HepG2 (cell line): Measurements from ENCODE around the gene RASD2.

Source experiments
- CHD2 ChIP-seq: IDR thresholded peaks from 2 replicates; pipeline ENCODE4 v1.6.1; 2011; ENCODE audit warnings: low read depth, low read length, improper control_type of control experiment
- EP300 ChIP-seq, 3 experiments: sonication (generic) in 1 of 3; formaldehyde crosslinking in 1 of 3; IDR thresholded peaks; 2 replicates each; pipeline versions ENCODE4 v1.5.1 to v1.6.1; 2011 to 2020; ENCODE audit warnings: low read depth in 2 of 3, low read length in 2 of 3, borderline replicate concordance in 1 of 3, improper control_type of control experiment in 1 of 3, mild to moderate bottlenecking in 1 of 3, missing genetic modification reagents in 1 of 3, moderate library complexity in 1 of 3
- MYC ChIP-seq: sonication (generic); formaldehyde crosslinking; IDR thresholded peaks from 2 replicates; pipeline ENCODE4 v1.9.0; 2021; ENCODE audit warnings: missing genetic modification reagents, borderline replicate concordance
- NR1H2 ChIP-seq: sonication (generic); formaldehyde crosslinking; IDR thresholded peaks from 2 replicates; pipeline ENCODE4 v1.8.1; 2022; ENCODE audit warnings: low read depth, missing genetic modification reagents, borderline replicate concordance
- POLR2AphosphoS5 ChIP-seq: IDR thresholded peaks from 2 replicates; pipeline ENCODE4 v1.6.1; 2012; ENCODE audit warnings: low read depth, low read length
- RBAK ChIP-seq: sonication (generic); formaldehyde crosslinking; IDR thresholded peaks from 2 replicates; pipeline ENCODE4 v1.5.1; 2020; ENCODE audit warnings: mild to moderate bottlenecking, missing genetic modification reagents
- TCF12 ChIP-seq, 2 experiments: fragments of 450-650 bp in 1 of 2; sonication (generic) in 1 of 2; formaldehyde crosslinking in 1 of 2; IDR thresholded peaks; 2 replicates each; pipeline versions ENCODE4 v1.6.1 to v1.8.0; 2017 to 2022; ENCODE audit warnings: antibody characterized with exemption in 1 of 2, mild to moderate bottlenecking in 1 of 2, missing genetic modification reagents in 1 of 2, moderate library complexity in 1 of 2
- ZNF746 ChIP-seq: sonication (generic); formaldehyde crosslinking; IDR thresholded peaks from 2 replicates; pipeline ENCODE4 v1.8.0; 2022; ENCODE audit warnings: mild to moderate bottlenecking, missing genetic modification reagents
- TF ChIP-seq, protein P1 (sequence below): sonication (generic); formaldehyde crosslinking; IDR thresholded peaks from 2 replicates; pipeline ENCODE4 v1.8.1; 2023; ENCODE audit warnings: missing genetic modification reagents, inconsistent platforms, borderline replicate concordance
- TF ChIP-seq, protein P2 (sequence below): sonication (generic); formaldehyde crosslinking; IDR thresholded peaks from 2 replicates; pipeline ENCODE4 v1.4.0; 2020; ENCODE audit warnings: mild to moderate bottlenecking, missing genetic modification reagents
- TF ChIP-seq, protein P3 (sequence below): sonication (generic); formaldehyde crosslinking; IDR thresholded peaks from 2 replicates; pipeline ENCODE4 v1.4.0; 2020; ENCODE audit warnings: missing genetic modification reagents, mild to moderate bottlenecking, borderline replicate concordance
- TF ChIP-seq, protein P4 (sequence below): sonication (generic); formaldehyde crosslinking; IDR thresholded peaks from 2 replicates; pipeline ENCODE4 v1.5.0; 2020; ENCODE audit warnings: mild to moderate bottlenecking, missing genetic modification reagents, moderate library complexity

DNA sequence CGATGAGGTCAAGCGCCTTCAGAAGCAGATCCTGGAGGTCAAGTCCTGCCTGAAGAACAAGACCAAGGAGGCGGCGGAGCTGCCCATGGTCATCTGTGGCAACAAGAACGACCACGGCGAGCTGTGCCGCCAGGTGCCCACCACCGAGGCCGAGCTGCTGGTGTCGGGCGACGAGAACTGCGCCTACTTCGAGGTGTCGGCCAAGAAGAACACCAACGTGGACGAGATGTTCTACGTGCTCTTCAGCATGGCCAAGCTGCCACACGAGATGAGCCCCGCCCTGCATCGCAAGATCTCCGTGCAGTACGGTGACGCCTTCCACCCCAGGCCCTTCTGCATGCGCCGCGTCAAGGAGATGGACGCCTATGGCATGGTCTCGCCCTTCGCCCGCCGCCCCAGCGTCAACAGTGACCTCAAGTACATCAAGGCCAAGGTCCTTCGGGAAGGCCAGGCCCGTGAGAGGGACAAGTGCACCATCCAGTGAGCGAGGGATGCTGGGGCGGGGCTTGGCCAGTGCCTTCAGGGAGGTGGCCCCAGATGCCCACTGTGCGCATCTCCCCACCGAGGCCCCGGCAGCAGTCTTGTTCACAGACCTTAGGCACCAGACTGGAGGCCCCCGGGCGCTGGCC is 11.0 kb downstream of the RASD2 start:
- TF ChIP-seq POLR2AphosphoS5 (no peak), NR1H2 (no peak), RBAK (CRISPR knock-in tag) (no peak), TCF12 (IDR thresholded peaks at IDR 0.05) (no peak), TCF12 (CRISPR knock-in tag; IDR thresholded peaks at IDR 0.05) (no peak), MYC (CRISPR knock-in tag) (no peak), EP300 (IDR thresholded peaks at IDR 0.05; ENCODE audit: low read depth in 2 of 2, low read length in 2 of 2) (no peak), EP300 (CRISPR knock-in tag; IDR thresholded peaks at IDR 0.05; ENCODE audit: borderline replicate concordance) (no peak), CHD2 (no peak), ZNF746 (CRISPR knock-in tag) (no peak)
- TF ChIP-seq, protein P1, sequence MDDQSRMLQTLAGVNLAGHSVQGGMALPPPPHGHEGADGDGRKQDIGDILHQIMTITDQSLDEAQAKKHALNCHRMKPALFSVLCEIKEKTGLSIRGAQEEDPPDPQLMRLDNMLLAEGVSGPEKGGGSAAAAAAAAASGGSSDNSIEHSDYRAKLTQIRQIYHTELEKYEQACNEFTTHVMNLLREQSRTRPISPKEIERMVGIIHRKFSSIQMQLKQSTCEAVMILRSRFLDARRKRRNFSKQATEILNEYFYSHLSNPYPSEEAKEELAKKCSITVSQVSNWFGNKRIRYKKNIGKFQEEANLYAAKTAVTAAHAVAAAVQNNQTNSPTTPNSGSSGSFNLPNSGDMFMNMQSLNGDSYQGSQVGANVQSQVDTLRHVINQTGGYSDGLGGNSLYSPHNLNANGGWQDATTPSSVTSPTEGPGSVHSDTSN, result no peak
- TF ChIP-seq, protein P2, sequence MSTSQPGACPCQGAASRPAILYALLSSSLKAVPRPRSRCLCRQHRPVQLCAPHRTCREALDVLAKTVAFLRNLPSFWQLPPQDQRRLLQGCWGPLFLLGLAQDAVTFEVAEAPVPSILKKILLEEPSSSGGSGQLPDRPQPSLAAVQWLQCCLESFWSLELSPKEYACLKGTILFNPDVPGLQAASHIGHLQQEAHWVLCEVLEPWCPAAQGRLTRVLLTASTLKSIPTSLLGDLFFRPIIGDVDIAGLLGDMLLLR, result no peak
- TF ChIP-seq, protein P3, sequence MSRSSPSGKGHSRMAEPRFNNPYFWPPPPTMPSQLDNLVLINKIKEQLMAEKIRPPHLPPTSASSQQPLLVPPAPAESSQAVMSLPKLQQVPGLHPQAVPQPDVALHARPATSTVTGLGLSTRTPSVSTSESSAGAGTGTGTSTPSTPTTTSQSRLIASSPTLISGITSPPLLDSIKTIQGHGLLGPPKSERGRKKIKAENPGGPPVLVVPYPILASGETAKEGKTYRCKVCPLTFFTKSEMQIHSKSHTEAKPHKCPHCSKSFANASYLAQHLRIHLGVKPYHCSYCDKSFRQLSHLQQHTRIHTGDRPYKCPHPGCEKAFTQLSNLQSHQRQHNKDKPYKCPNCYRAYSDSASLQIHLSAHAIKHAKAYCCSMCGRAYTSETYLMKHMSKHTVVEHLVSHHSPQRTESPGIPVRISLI (CRISPR knock-in tag), result no peak
- TF ChIP-seq, protein P4, sequence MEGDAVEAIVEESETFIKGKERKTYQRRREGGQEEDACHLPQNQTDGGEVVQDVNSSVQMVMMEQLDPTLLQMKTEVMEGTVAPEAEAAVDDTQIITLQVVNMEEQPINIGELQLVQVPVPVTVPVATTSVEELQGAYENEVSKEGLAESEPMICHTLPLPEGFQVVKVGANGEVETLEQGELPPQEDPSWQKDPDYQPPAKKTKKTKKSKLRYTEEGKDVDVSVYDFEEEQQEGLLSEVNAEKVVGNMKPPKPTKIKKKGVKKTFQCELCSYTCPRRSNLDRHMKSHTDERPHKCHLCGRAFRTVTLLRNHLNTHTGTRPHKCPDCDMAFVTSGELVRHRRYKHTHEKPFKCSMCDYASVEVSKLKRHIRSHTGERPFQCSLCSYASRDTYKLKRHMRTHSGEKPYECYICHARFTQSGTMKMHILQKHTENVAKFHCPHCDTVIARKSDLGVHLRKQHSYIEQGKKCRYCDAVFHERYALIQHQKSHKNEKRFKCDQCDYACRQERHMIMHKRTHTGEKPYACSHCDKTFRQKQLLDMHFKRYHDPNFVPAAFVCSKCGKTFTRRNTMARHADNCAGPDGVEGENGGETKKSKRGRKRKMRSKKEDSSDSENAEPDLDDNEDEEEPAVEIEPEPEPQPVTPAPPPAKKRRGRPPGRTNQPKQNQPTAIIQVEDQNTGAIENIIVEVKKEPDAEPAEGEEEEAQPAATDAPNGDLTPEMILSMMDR, result no peak
